ENCODE data around the gene ABCB8. TPM values are rescaled to one million over a fixed set of nuclear protein-coding genes. Genes with fewer than 3 reads are reported as not detected.

Gene ABCB8
- total and polyA plus RNA-seq, 9 of the 15 experiments (the other 6 are each of a cell fraction or from before 2014, with no cell fraction given): 7.6 to 106 (median 36.3) TPM

DNA sequence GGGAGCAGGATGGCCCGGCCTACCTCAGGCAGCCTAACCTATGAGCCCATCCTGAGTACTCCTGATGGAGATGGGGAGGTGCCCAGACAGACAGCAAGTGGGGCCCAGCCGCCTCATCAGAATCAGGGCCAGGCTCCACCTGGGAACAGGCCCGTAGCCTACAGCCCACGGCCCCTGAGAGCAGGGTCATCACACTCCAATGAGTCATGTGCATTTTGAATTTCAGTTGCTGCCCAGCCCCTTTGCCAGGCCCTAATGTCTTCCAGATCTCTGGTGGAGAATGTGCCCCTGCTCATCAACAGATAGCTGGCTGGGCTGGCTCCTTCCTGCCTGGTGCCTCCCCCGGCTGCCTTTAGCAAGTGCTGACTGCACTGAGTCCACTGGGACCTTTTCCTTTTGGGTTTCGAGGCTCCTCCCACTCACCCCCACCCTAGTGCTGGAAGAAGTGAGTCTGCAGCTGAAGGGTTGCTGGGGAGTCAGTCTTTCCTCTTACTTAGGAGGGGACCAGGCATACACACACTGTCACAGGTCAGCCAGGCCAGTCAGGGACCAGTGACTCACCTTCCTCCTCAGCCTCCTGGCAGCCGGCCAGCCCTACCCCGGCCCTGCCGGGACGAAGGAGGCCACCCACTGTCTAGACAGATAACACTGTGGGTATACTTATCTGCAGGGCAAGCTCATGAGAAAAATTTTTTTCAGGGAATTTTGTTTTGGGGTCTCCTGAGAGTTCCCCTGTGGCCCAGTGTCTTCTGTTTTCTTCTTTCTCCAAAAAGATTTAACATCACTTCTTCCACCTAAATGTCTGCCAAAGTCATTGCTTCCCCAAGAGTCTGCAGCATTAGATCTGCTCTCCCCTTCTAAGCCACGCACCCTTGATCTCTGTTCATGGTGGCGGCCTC lies 10.9 kb downstream of the ABCB8 start (continued):
- TF ChIP-seq, protein P1, sequence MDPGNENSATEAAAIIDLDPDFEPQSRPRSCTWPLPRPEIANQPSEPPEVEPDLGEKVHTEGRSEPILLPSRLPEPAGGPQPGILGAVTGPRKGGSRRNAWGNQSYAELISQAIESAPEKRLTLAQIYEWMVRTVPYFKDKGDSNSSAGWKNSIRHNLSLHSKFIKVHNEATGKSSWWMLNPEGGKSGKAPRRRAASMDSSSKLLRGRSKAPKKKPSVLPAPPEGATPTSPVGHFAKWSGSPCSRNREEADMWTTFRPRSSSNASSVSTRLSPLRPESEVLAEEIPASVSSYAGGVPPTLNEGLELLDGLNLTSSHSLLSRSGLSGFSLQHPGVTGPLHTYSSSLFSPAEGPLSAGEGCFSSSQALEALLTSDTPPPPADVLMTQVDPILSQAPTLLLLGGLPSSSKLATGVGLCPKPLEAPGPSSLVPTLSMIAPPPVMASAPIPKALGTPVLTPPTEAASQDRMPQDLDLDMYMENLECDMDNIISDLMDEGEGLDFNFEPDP (CRISPR knock-in tag; IDR thresholded peaks at IDR 0.05): no peak
- TF ChIP-seq NFIC (IDR thresholded peaks at IDR 0.05): peak; percentile 100
- TF ChIP-seq, protein P2, sequence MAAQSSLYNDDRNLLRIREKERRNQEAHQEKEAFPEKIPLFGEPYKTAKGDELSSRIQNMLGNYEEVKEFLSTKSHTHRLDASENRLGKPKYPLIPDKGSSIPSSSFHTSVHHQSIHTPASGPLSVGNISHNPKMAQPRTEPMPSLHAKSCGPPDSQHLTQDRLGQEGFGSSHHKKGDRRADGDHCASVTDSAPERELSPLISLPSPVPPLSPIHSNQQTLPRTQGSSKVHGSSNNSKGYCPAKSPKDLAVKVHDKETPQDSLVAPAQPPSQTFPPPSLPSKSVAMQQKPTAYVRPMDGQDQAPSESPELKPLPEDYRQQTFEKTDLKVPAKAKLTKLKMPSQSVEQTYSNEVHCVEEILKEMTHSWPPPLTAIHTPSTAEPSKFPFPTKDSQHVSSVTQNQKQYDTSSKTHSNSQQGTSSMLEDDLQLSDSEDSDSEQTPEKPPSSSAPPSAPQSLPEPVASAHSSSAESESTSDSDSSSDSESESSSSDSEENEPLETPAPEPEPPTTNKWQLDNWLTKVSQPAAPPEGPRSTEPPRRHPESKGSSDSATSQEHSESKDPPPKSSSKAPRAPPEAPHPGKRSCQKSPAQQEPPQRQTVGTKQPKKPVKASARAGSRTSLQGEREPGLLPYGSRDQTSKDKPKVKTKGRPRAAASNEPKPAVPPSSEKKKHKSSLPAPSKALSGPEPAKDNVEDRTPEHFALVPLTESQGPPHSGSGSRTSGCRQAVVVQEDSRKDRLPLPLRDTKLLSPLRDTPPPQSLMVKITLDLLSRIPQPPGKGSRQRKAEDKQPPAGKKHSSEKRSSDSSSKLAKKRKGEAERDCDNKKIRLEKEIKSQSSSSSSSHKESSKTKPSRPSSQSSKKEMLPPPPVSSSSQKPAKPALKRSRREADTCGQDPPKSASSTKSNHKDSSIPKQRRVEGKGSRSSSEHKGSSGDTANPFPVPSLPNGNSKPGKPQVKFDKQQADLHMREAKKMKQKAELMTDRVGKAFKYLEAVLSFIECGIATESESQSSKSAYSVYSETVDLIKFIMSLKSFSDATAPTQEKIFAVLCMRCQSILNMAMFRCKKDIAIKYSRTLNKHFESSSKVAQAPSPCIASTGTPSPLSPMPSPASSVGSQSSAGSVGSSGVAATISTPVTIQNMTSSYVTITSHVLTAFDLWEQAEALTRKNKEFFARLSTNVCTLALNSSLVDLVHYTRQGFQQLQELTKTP (IDR thresholded peaks at IDR 0.05; ENCODE audit: low read depth in 1 of 2, partially characterized antibody in 2 of 2): peak in 1 of 2 experiments; percentile 74
- no peak for TF ChIP-seq HMG20B (CRISPR knock-in tag; IDR thresholded peaks at IDR 0.05)
- TF ChIP-seq, protein P3, sequence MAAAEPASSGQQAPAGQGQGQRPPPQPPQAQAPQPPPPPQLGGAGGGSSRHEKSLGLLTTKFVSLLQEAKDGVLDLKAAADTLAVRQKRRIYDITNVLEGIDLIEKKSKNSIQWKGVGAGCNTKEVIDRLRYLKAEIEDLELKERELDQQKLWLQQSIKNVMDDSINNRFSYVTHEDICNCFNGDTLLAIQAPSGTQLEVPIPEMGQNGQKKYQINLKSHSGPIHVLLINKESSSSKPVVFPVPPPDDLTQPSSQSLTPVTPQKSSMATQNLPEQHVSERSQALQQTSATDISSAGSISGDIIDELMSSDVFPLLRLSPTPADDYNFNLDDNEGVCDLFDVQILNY (CRISPR knock-in tag; IDR thresholded peaks at IDR 0.05): no peak
- no peak for TF ChIP-seq PCBP1 (IDR thresholded peaks at IDR 0.05; ENCODE audit: low read depth, low read length, poor library complexity, severe bottlenecking)
- TF ChIP-seq, protein P4, sequence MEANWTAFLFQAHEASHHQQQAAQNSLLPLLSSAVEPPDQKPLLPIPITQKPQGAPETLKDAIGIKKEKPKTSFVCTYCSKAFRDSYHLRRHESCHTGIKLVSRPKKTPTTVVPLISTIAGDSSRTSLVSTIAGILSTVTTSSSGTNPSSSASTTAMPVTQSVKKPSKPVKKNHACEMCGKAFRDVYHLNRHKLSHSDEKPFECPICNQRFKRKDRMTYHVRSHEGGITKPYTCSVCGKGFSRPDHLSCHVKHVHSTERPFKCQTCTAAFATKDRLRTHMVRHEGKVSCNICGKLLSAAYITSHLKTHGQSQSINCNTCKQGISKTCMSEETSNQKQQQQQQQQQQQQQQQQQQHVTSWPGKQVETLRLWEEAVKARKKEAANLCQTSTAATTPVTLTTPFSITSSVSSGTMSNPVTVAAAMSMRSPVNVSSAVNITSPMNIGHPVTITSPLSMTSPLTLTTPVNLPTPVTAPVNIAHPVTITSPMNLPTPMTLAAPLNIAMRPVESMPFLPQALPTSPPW (CRISPR knock-in tag; IDR thresholded peaks at IDR 0.05): peak; percentile 92
- TF ChIP-seq, protein P5, sequence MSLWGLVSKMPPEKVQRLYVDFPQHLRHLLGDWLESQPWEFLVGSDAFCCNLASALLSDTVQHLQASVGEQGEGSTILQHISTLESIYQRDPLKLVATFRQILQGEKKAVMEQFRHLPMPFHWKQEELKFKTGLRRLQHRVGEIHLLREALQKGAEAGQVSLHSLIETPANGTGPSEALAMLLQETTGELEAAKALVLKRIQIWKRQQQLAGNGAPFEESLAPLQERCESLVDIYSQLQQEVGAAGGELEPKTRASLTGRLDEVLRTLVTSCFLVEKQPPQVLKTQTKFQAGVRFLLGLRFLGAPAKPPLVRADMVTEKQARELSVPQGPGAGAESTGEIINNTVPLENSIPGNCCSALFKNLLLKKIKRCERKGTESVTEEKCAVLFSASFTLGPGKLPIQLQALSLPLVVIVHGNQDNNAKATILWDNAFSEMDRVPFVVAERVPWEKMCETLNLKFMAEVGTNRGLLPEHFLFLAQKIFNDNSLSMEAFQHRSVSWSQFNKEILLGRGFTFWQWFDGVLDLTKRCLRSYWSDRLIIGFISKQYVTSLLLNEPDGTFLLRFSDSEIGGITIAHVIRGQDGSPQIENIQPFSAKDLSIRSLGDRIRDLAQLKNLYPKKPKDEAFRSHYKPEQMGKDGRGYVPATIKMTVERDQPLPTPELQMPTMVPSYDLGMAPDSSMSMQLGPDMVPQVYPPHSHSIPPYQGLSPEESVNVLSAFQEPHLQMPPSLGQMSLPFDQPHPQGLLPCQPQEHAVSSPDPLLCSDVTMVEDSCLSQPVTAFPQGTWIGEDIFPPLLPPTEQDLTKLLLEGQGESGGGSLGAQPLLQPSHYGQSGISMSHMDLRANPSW (CRISPR knock-in tag; IDR thresholded peaks at IDR 0.05): no peak; the same call in 1 of the 2 replicates
- peak; percentile 38; the same call in 1 of the 2 replicates for TF ChIP-seq HDAC8 (tag; IDR thresholded peaks at IDR 0.05)
- TF ChIP-seq ADNP (tag; IDR thresholded peaks at IDR 0.05): no peak
- peak; percentile 88 for TF ChIP-seq ZEB2 (IDR thresholded peaks at IDR 0.05)
- no peak for TF ChIP-seq HSF4 (CRISPR knock-in tag; IDR thresholded peaks at IDR 0.05; ENCODE audit: borderline replicate concordance)
- no peak; the same call in 1 of the 2 replicates for TF ChIP-seq GATAD2A (IDR thresholded peaks at IDR 0.05)
- TF ChIP-seq PTRF (tag; IDR thresholded peaks at IDR 0.05): no peak
- TF ChIP-seq NBN (IDR thresholded peaks at IDR 0.05; ENCODE audit: low read depth): peak; percentile 95

Measured in K562 (cell line).